Retina (tissue), 1 donor: ENCODE data around the gene AMPD3.

Source experiments
- DNase-seq: peaks from one replicate; pipeline ENCODE4 v3.0.0-alpha.2; 2016

Gene AMPD3

DNA sequence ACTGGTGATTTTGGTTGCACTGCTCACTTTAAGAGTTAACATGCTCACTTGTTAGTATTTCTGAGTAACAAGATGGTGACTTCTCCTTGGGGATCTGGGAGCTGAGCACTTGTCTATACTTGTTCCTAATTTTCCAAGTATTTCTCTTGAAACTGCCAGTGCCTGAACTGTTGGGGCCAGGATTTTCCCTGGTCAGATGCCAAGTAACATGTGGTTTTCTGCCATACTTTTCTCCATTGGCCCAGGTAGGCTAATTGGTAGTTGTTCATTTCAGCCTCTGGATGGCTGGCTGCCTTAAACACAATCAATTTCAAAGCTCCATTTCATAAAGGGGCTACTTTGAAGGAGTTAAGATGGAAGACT lies 50.9 kb downstream of the AMPD3 start:
- no peak for DNase-seq

DNA sequence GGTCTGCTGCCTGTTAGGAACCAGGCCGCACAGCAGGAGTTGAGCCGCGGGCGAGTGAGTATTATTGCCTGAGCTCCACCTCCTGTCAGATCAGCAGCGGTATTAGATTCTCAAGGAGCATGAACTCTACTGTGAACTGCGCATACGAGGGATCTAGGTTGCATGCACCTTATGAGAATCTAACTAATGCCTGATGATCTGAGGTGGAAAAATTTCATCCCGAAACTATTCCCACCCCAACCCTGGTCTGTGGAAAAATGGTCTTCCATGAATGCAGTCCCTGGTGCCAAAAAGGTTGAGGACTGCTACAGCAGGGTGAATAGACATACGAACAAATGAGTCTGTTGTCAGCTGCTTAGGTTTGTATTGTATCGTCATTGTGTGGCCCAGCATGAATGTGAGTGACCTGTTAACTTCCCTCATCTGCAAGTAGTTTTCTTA lies 56.1 kb downstream of the AMPD3 start:
- DNase-seq = peak; percentile 80

DNA sequence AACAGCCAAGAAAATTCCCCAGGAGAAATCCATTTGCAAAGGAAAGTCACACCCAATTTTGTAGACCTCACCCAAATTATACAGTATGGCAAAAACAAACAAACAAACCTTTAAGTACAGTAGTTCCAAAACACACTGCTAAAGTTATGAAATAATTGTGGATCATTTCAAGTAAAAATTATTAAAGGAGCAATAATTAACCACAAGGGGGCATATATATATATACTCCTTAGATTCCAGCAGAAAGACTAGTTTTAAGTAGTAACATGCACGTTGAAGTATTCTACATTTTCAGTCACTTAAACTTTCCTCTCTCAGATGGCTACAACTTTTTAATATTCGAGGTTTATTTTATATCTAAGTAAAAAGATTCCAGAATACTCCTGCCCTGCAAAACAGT lies 59.1 kb downstream of the AMPD3 start:
- no peak for DNase-seq

DNA sequence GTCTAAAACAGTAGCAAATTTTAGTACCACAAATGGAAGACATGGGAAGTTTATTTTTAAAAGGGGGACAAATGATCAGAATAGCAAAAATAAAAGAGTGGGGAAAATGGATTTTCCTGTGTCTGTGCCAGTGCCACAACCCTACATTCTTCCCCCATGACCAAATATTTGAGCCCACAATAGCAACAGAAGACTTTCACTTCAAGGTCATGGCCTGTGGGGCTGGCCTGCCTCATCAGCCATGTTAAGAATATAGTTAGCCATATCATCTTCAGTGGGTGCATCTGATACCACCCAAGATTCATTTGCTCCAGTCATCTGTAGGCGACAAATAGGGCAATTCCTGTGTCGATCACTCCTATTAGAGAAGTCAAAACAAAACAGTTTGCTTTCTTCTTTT lies 59.6 kb downstream of the AMPD3 start:
- DNase-seq = no peak

DNA sequence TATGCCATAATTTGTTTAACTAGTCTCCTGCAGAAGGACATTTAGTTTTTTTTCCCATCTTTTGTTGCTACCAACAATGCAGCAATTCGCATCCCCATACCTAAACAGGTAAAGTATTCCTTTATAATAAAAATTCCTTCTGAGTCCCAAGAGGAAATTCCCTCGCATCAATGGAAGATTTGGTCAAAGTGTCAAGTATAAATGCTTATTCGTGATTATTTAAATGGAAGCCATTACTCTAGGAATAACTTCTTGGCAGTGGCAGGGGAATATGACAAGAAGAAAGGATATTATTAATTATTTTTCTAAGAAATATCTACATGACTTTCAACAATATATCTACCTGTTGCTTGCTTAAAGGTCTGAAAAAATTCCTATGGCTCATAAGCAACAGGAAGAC lies 60.4 kb downstream of the AMPD3 start:
- no peak for DNase-seq

DNA sequence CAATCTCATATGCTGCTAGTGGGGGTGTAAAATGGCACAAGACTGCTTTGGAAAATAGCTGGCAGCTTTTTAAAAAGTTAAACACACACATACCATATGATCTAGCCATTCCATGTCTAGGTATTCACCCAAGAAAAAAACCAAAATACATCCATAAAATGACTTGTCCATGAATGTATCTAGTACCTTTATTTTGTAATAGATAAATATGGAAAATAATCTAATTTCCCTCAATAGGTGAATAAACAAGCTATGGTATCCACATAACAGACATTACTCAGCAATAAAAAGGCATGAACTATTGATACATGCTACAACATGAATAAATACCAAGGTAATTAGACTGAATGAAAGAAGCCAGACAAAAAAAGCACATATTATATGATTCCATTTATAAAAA lies 63.1 kb downstream of the AMPD3 start:
- DNase-seq = no peak

DNA sequence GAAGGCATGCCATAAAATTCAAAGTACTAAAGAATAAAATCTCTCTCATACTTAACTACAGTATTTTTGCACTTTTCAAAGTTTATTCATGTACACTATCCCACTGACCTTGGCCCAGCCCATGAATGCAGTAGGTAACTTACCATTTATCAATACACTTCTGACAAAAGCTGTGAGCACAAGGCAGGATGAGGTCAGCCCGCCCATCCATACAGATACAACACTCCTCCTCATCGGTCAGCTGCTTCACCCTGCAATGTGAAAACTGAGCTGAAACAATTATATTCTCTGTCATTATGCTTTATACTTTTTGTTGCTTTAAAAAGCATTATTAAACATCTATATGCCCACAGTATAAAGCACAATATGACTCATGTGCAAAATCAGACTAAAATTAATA lies 63.8 kb downstream of the AMPD3 start:
- DNase-seq = no peak

DNA sequence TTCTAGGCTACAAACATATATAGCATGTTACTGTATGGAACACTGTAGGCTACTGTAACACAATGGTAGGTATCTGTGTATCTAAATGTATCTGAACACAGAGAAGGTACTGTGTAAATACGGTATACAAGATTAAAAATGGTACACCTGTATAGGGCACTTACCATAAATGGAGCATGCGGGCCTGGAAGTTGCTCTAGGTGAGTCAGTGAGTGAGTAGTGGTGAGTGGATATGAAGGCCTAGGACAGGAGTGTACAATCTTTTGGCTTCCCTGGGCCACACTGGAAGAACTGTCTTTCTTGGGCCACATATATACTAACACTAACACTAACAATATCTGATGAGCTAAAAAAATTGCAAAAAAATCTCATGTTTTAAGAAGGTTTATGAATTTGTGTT lies 64.6 kb downstream of the AMPD3 start:
- no peak for DNase-seq

DNA sequence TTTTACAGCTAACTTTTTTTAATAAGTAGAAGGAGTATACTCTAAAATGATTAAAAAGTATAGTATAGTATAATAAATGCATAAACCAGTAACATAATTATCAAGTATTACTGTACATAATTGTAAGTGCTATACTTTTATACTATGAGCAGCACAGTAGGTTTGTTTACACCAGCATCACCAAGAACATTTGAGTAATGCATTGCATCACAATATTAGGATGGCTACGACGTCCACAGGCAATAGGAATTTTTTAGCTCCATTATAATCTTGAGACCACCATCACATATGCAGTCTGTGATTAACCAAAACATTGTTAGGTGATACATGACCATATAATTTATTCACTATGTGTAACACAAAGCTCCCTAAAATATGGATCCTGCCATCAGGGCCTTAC lies 65.5 kb downstream of the AMPD3 start:
- DNase-seq = no peak

DNA sequence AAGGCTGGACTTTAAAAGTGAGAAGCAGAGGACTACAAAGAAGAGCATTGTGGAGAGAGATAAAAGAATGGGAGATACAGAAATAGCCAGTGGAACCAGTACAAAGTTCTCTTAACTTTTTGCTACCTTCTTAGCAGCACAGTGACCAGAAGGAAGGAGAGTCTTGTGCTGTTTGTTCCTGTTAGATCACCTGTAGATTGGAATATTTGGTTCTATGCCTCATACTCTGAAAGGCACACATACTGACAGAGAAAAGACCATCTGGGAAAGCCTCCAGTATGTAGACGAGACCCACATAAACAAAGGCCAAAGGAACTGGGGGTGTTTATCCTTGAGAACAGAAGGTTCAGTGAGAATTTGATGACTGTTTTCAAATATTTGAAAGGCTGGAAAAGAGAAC lies 67.2 kb downstream of the AMPD3 start:
- DNase-seq = no peak

DNA sequence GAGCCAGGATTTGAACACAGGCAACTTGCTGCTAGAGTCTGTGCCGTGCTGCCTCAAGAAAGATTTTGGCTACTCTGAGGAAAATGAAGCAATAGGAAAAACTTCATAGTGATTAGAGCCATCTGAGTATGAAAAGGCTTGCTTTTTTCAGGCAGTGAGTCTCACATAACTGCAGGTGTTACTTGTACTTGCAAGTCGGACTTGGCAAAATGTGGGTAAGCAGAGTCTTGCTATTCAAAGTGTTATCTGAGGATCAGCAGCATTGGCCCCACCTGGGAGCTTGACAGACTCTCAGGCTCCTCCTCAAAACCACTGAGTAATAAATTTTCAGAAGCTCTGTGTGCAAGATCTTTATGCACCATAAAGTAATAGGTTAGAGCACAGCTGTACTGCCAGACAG lies 67.9 kb downstream of the AMPD3 start:
- no peak for DNase-seq

DNA sequence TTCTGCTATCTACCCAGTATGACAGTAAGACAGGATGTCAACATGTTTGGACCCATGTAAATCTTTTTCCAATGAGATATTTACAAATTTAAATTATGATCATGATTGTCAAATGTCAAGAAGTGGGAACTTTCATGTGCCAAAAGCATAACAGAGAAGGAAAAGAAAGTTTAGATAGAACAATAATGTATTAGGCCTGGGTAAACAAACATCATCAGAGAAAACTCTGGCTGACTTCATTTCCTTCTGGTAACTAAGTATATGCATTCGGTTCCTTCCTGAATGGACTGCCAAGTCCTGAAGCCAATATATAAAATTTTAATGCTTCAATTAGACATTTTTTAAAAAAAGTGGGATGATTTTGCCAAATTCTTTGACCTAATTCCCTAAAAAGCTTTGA lies 69.4 kb downstream of the AMPD3 start:
- DNase-seq = no peak

DNA sequence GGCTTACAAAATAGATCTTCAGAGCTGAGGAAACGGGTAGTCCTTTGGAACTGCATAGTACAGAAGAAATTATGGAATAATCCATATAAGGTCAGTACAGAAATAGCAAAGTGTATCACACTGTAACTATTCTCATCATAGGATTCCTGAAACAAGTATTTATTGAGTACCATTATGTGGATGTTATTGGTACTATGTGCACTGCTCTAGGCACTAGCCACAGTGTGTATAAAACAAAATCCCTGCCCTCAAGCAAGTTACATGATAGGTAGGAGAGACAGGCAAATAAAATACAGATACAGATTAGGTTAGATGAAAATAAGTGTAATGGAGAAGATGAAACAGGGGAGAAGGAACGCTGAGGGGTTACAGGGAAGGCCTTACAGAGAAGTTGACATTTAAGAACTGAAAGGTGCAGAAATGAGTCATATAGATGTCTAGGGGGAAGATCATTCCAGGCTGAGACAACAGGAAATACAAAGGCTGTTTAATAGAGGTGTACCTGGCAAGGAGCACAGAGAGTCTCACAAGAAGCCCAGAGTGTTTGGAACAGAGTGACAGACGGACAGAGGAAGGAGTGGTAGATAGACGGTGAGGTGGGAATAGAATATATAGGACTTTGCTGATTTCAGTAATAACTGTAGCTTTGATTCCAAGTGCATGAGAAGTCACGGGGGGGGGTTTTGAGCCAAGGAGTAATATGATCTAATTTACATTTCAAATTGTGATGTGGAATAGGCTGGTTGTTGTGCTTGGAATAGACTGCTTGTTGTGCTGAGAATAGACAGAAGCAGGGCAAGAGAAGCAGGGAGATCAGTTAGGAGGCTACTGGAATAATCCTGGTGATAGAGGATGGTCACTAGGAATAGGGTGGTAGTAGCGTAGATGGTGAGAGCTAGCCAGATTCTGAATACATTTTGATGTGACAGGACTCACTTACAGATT lies 72.2 kb downstream of the AMPD3 start:
- DNase-seq = no peak

DNA sequence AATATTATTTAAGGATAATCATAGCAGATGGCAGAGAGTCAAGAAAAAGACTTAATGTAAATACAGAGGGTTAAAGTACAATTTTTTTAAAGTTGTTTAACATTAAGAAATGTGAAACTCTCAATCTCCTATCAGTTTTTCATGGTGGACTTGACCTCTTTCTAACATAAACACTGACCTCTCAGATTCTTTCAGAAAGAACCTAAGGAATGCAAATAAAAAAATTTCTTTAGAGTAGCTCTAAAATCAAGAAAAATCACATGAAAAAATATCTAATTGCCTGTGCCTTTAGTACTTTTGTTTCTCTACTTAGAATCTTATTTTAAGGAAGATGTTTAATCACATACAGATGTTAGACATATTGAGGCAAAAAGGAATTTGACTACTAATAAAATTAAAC lies 73.1 kb downstream of the AMPD3 start:
- DNase-seq = no peak

DNA sequence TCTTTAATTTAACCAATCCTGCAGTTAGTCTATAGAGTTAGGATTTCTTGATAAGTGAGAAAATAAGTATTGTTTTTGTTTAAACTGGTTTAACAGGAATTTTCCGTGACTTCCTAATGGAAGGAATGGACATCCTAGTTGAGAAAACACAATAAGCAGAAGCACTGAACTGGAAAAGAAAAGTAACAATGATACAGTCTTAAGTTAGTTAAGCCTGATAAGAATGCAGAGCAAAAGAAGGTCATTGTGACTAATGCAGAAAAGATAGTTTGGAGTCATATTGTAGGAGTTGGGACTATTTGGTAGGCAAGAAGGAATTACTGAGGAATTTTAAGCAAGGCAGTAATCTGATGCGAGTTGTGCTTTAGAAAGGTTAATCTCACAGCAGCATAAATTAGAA lies 74.2 kb downstream of the AMPD3 start:
- DNase-seq = no peak

DNA sequence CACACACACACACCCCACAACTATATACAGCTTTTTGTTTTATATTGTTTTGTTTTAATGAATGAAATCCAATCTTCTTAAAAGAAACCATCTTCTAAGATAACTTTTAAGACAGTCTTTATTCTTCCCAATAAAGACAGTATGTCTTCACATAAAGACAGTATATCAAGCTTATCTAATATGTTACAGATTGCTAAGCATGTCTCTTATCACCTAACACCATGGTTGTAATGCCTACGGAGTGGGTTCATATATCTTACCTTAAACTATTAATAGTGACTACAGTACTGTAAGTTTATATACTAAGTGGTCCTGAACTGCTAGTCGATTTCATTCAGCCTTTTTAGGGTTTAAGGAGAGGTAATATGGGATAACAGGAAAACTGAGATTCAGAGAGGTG lies 77.5 kb downstream of the AMPD3 start:
- no peak for DNase-seq

DNA sequence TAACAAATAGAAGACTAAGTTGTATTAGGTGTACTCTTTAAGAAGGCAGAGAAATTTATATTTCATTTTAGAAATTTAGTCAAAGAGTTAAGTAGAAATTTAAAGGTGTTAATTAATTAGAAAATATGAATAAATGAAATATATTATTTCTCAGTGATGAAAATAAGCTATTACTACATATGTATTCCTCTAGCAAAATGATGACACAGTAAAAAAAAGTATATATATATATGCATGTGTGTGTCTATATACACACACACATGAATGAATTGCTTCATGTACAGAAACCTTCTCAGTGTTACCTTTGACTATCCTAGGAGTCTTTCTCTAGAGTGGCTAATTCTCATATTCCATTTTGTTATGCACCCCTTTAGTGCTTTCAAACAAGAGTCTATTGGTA lies 78.3 kb downstream of the AMPD3 start:
- no peak for DNase-seq

DNA sequence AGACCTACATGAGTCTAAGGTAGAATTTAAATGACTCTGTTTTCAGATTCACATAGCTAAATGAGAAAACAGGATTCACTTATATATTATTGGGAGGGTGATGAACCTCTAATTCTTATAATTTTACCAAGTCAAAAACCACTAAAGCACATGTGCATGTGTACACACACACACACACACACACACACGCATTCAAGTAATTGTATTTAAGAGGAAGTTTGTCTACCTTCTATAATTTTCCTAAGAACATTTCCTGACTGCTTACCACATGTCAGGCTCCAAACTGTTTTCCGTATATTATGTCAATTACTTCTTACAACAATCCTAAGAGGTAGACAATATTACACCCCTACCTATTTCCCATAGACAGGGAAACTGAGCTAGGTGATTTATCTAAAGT lies 79.3 kb downstream of the AMPD3 start:
- no peak for DNase-seq

DNA sequence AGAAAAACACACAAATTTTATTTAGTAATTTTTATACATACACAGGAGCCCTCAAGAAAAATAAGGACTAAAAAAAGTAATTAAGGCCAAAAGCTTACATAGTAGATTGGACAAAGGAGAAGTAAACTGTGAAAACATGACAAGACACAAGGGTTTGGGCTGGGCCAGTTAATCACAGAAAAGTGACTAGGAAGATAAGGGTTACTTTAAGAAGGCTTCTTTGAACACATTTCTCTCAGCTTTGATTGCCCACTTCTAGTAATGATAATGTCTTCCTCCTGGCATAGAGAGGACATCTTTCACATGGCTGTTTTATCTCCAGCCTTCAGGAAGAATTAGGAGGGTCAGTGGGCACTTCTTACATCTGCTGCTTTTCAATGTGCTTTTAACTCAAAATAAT lies 82.5 kb downstream of the AMPD3 start:
- DNase-seq = no peak

DNA sequence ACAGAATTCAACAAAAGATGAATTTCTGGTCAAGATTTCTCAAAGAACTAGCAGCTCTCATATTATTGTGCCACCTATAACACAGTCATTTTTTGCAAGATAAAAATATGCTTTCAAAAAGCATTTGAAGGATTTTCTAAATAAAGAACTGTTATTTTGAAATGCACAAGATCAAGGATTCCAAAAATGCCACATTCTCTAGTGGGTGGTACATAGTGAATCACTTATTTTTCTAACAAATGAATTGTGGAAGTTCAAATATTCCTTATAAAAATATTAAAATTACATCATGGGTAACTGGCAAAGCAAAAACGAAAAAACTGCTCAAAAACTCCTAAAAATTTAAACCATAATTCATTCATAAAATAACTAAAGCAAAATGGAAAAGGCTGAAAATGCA lies 83.9 kb downstream of the AMPD3 start:
- no peak for DNase-seq

DNA sequence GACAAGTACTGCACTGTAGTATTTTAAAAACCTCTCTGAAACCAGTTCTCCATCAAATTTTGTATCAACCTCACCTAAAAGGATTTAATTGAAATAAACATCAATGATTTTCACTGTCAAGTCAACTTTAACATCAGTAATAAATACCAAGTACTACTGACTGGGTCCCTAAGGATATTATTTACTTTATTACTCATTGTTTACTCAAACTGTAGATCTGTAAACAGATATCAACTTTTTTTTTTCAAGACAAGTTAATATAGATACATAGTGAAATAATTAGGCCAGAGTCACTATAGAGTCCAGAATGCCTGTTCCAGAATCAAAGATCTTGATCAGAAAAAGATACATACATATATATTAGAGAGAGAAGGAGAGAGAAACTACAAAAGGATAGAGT lies 84.3 kb downstream of the AMPD3 start:
- no peak for DNase-seq

DNA sequence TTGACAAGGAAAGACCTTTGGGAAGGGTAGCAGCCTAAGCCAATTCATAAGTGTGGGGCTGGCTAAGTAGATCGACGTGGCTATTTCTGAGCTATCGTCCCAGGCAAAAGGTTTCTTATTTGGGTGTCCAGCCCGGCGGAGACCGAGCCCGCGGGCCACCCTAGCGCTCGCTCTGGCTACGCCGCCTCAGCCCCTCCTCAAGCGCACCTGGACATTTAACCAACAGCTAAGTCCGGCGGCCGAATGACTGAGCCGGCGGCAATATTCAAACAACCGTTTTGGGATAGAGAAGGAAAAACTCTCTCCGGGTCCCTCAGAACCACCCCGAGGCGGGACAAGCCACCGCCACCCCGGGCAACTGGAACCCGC lies 85.5 kb downstream of the AMPD3 start:
- no peak for DNase-seq

DNA sequence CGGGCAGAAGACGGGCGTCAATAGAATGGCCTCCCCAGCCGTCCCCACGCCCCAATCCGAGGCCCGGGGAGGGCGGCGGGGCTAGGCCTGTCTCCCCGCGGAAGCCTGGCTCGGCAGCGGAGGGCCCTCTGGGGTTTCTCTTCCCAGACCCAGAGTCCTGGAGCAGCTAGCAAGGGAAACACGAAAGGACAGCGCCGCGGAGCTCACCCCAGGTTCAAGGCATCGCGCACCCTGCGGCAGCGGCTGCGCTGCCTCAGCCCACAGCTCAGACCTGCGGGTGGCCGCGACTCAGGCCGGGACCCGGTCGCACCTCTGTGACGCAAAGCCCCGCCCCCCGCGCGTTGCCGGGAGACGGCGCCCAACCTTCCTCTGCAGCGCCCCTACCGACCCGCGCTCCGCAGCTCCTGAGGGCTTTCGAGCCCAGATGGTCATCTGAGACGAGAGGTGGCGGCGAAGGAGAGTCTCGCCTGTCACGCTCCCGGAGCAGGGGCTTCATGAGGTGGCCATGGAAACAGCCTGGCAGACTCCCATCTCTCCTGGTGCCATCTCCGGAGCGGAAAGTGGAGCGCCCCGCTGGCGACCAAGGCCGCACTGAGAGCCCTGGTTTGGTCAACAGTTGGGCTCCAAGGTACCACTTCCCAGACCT lies 86.0 kb downstream of the AMPD3 start, which contains the start of gene RNF141:
RNF141 (minus strand) TSS at position 273 of the 646 bp plus-strand sequence. CDS start 7,029 bp downstream, outside the sequence.
- DNase-seq = peak; percentile 99

DNA sequence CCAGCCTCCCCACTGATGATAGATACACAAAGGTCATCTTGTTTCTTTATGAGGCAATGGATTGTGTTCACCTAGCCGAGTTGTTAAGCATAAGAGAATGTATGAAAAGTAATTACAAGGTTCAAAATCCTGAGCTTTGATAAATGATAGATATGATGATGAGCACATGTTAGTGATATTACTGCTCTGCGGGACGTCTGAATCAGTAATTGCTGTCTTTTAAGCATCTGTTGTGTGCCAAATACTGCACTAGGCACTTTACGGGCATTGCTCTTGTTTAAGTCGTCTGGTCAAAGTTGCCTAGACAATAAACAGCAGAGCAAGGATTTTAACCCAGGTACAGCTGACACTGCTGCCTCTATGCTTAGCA lies 86.5 kb downstream of the AMPD3 start:
- no peak for DNase-seq

DNA sequence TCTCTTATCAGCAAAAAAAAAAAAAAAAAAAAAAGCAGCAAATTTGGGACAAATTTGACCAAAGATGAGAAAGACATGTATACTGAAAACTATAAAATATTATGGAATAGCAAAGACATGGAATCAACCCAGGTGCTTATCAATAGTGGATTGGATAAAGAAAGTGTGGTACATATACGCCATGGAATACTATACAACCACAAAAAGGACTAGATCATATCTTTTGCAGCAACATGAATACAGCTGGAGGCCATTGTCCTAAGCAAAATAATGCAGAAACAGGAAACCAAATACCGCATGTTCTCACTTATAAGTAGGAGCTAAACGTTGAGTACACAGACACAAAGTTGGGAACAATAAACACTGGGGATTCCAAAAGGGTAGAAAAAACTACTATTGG lies 87.7 kb downstream of the AMPD3 start:
- DNase-seq = no peak
